HCT116 (cell line): ENCODE data around the gene TEF.

ENCODE experiments used
- EZH2phosphoT487 ChIP-seq: fragments of 200-600 bp; IDR thresholded peaks from 2 replicates; pipeline ENCODE4 v1.6.1; 2018; ENCODE audit warnings: antibody characterized with exemption, borderline replicate concordance
- POLR2A ChIP-seq: IDR thresholded peaks from 2 replicates; pipeline ENCODE4 v1.7.0; 2011; ENCODE audit warnings: borderline replicate concordance; ENCODE audit not compliant: insufficient read depth, insufficient read length; ENCODE audit errors: extremely low read depth
- POLR2AphosphoS5 ChIP-seq: IDR thresholded peaks from 2 replicates; pipeline ENCODE4 v1.6.1; 2011; ENCODE audit warnings: mild to moderate bottlenecking, low read depth, low read length, moderate library complexity
- YY1 ChIP-seq: IDR thresholded peaks from 2 replicates; pipeline ENCODE4 v1.6.1; 2011; ENCODE audit warnings: low read length, low read depth, moderate library complexity, mild to moderate bottlenecking; ENCODE audit not compliant: insufficient replicate concordance; ENCODE audit errors: extremely low read depth
- ZBTB33 ChIP-seq: IDR thresholded peaks from 2 replicates; pipeline ENCODE4 v1.6.1; 2011; ENCODE audit warnings: mild to moderate bottlenecking, low read length, moderate library complexity; ENCODE audit not compliant: insufficient replicate concordance; ENCODE audit errors: extremely low read depth
- ZNF274 ChIP-seq: fragments of 200-500 bp; sonication (Bioruptor generic); IDR thresholded peaks from 2 replicates; pipeline ENCODE4 v1.6.1; 2014; ENCODE audit warnings: mild to moderate bottlenecking, low read depth, low read length, inconsistent platforms
- TF ChIP-seq, protein P1 (sequence below), 3 experiments: fragments of 200-600 bp in 1 of 3; sonication (generic) in 1 of 3; IDR thresholded peaks in 2 of 3; conservative IDR thresholded peaks in 1 of 3; 2 replicates each; pipeline ENCODE4 v1.5.1; 2012 to 2017; ENCODE audit warnings: low read depth in 2 of 3, low read length in 2 of 3, antibody characterized with exemption in 1 of 3, borderline replicate concordance in 1 of 3, control low read depth in 1 of 3, mild to moderate bottlenecking in 1 of 3, mixed read lengths in 1 of 3, mixed run types in 1 of 3, moderate library complexity in 1 of 3; ENCODE audit not compliant: insufficient read depth in 1 of 3

GRCh38 chr22:41429951-41430332 is 48.2 kb downstream of the TEF start:
- TF ChIP-seq POLR2AphosphoS5 = no peak
- no peak for TF ChIP-seq ZBTB33
- no peak for TF ChIP-seq ZNF274
- TF ChIP-seq, protein P1, sequence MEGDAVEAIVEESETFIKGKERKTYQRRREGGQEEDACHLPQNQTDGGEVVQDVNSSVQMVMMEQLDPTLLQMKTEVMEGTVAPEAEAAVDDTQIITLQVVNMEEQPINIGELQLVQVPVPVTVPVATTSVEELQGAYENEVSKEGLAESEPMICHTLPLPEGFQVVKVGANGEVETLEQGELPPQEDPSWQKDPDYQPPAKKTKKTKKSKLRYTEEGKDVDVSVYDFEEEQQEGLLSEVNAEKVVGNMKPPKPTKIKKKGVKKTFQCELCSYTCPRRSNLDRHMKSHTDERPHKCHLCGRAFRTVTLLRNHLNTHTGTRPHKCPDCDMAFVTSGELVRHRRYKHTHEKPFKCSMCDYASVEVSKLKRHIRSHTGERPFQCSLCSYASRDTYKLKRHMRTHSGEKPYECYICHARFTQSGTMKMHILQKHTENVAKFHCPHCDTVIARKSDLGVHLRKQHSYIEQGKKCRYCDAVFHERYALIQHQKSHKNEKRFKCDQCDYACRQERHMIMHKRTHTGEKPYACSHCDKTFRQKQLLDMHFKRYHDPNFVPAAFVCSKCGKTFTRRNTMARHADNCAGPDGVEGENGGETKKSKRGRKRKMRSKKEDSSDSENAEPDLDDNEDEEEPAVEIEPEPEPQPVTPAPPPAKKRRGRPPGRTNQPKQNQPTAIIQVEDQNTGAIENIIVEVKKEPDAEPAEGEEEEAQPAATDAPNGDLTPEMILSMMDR (IDR thresholded peaks at IDR 0.05 in 2 of 3, conservative IDR thresholded peaks at IDR 0.05 in 1 of 3; ENCODE audit: borderline replicate concordance in 1 of 3, insufficient read depth in 1 of 3, low read depth in 2 of 3, low read length in 2 of 3) = no peak
- no peak for TF ChIP-seq EZH2phosphoT487
- no peak for TF ChIP-seq YY1
- TF ChIP-seq POLR2A = no peak
